Trophoblast cell (in vitro differentiated cells and primary cell): ENCODE data around the gene POLR3H.

ENCODE experiments used
- DNase-seq, 2 donors: peaks; one replicate each; pipeline ENCODE4 v3.0.0-alpha.2; 2016
- H2AFZ ChIP-seq: 2 replicates; pipeline ENCODE4 v1.6.1; 2013; ENCODE audit warnings: low read length, moderate library complexity, mild to moderate bottlenecking; ENCODE audit not compliant: insufficient read depth, poor library complexity
- H2AK5ac ChIP-seq: 2 replicates; pipeline ENCODE4 v1.6.1; 2013; ENCODE audit warnings: mild to moderate bottlenecking, low read length
- H2BK120ac ChIP-seq: 2 replicates; pipeline ENCODE4 v1.6.1; 2013; ENCODE audit warnings: low read length, mild to moderate bottlenecking, moderate library complexity; ENCODE audit not compliant: insufficient read depth, poor library complexity
- H2BK12ac ChIP-seq: 2 replicates; pipeline ENCODE4 v1.6.1; 2013; ENCODE audit warnings: mild to moderate bottlenecking, low read length, moderate library complexity
- H2BK5ac ChIP-seq: 2 replicates; pipeline ENCODE4 v1.6.1; 2013; ENCODE audit warnings: low read length, low read depth, moderate library complexity, mild to moderate bottlenecking; ENCODE audit not compliant: poor library complexity
- H3K14ac ChIP-seq: 2 replicates; pipeline ENCODE4 v1.6.1; 2013; ENCODE audit warnings: mild to moderate bottlenecking, low read length
- H3K18ac ChIP-seq: 2 replicates; pipeline ENCODE4 v1.6.1; 2013; ENCODE audit warnings: mild to moderate bottlenecking, low read length
- H3K23ac ChIP-seq: 2 replicates; pipeline ENCODE4 v1.6.1; 2013; ENCODE audit warnings: low read length
- H3K27ac ChIP-seq: 2 replicates; pipeline ENCODE4 v1.5.1; 2013; ENCODE audit warnings: low read depth, mild to moderate bottlenecking, inconsistent platforms, low read length, moderate library complexity
- H3K27me3 ChIP-seq: 2 replicates; pipeline ENCODE4 v1.6.1; 2013; ENCODE audit warnings: inconsistent platforms, mild to moderate bottlenecking, low read length, moderate library complexity; ENCODE audit not compliant: insufficient read depth
- H3K36me3 ChIP-seq, 2 experiments: 1 replicate in 1 of 2; 2 replicates in 1 of 2; pipeline ENCODE4 v1.6.1; 2013; ENCODE audit warnings: low read length in 2 of 2, mild to moderate bottlenecking in 2 of 2, moderate library complexity in 1 of 2; ENCODE audit not compliant: insufficient read depth in 2 of 2, control insufficient read depth in 1 of 2
- H3K4ac ChIP-seq: 2 replicates; pipeline ENCODE4 v1.6.1; 2013; ENCODE audit warnings: low read depth, mild to moderate bottlenecking, low read length, moderate library complexity
- H3K4me1 ChIP-seq, 2 experiments: 1 replicate in 1 of 2; 2 replicates in 1 of 2; pipeline ENCODE4 v1.6.1; 2013; ENCODE audit warnings: low read length in 2 of 2, mild to moderate bottlenecking in 2 of 2, moderate library complexity in 1 of 2; ENCODE audit not compliant: insufficient read depth in 2 of 2, control insufficient read depth in 1 of 2
- H3K4me2 ChIP-seq: 2 replicates; pipeline ENCODE4 v1.6.1; 2013; ENCODE audit warnings: inconsistent platforms, mild to moderate bottlenecking, low read length, moderate library complexity
- H3K4me3 ChIP-seq: 2 replicates; pipeline ENCODE4 v1.5.1; 2013; ENCODE audit warnings: mild to moderate bottlenecking, low read depth, low read length, inconsistent platforms
- H3K79me1 ChIP-seq: one replicate; pipeline ENCODE4 v1.6.1; 2013; ENCODE audit warnings: low read length
- H3K79me2 ChIP-seq: 2 replicates; pipeline ENCODE4 v1.6.1; 2013; ENCODE audit warnings: low read length, mild to moderate bottlenecking; ENCODE audit not compliant: control insufficient read depth, insufficient read depth, poor library complexity
- H3K9ac ChIP-seq: 2 replicates; pipeline ENCODE4 v1.6.1; 2013; ENCODE audit warnings: mild to moderate bottlenecking, low read length
- H3K9me3 ChIP-seq: 2 replicates; pipeline ENCODE4 v1.6.1; 2013; ENCODE audit warnings: low read depth, mild to moderate bottlenecking, control low read depth, inconsistent platforms, low read length; ENCODE audit not compliant: insufficient read depth
- H4K12ac ChIP-seq: 2 replicates; pipeline ENCODE4 v1.6.1; 2013; ENCODE audit warnings: low read depth, mild to moderate bottlenecking, low read length, moderate library complexity
- H4K8ac ChIP-seq: 2 replicates; pipeline ENCODE4 v1.6.1; 2013; ENCODE audit warnings: low read depth, mild to moderate bottlenecking, low read length, moderate library complexity
- H4K91ac ChIP-seq: one replicate; pipeline ENCODE4 v1.6.1; 2013; ENCODE audit warnings: low read depth, mild to moderate bottlenecking, low read length, moderate library complexity
- whole genome bisulfite sequencing: extraction: QIAGEN DNeasy Blood & Tissue Kit; methylation state at CpG from one replicate; pipeline ENCODE4 v1.1.7; 2013; ENCODE audit warnings: missing lambda C conversion rate; ENCODE audit not compliant: insufficient read length, insufficient coverage; ENCODE audit errors: extremely low coverage; 5-methylcytosine and 5-hydroxymethylcytosine counted together

Gene POLR3H

GRCh38 chr22:41513391-41513790 lies 30.9 kb downstream of the POLR3H start:
- H3K9ac ChIP-seq: no peak overlapping the region
- H3K14ac ChIP-seq: no peak overlapping the region
- no peaks in the 10 kb centered on the region for H3K27me3 ChIP-seq
- no peak overlapping the region for H3K23ac ChIP-seq
- no peaks in the 10 kb centered on the region for H3K79me2 ChIP-seq
- no CpG with 5 or more reads among the region's 5 CpGs for WGBS
- DNase-seq: no peak
- H3K27ac ChIP-seq: no peak overlapping the region
- H3K4me3 ChIP-seq: no peak overlapping the region
- H3K4me1 ChIP-seq: peaks cover 12% of the 10 kb centered on the region in 2 experiments
- H3K9me3 ChIP-seq: no peaks in the 10 kb centered on the region
- no peak overlapping the region for H4K91ac ChIP-seq
- no peak overlapping the region for H3K4me2 ChIP-seq
- peak overlapping the region; percentile 25 for H3K18ac ChIP-seq
- no peak overlapping the region for H2AK5ac ChIP-seq
- peak overlapping the region; percentile 12 for H3K4ac ChIP-seq
- no peak overlapping the region for H2BK12ac ChIP-seq
- no peak overlapping the region for H4K8ac ChIP-seq
- peaks cover 4% of the 10 kb centered on the region for H3K79me1 ChIP-seq
- H2BK5ac ChIP-seq: no peak overlapping the region
- no peak overlapping the region for H4K12ac ChIP-seq
- peaks cover 58 to 62% of the 10 kb centered on the region in 2 experiments for H3K36me3 ChIP-seq
- no peak overlapping the region for H2BK120ac ChIP-seq
- H2AFZ ChIP-seq: no peak overlapping the region

GRCh38 chr22:41512421-41513194 lies 31.7 kb downstream of the POLR3H start:
- no peaks in the 10 kb centered on the region for H3K9me3 ChIP-seq
- H4K8ac ChIP-seq: peak overlapping the region; percentile 15
- peaks cover 59 to 63% of the 10 kb centered on the region in 2 experiments for H3K36me3 ChIP-seq
- no peak overlapping the region for H3K4me3 ChIP-seq
- peaks cover 12% of the 10 kb centered on the region in 2 experiments for H3K4me1 ChIP-seq
- no peak overlapping the region for H3K9ac ChIP-seq
- no peaks in the 10 kb centered on the region for H3K27me3 ChIP-seq
- peak overlapping the region; percentile 34 for H3K14ac ChIP-seq
- no peak overlapping the region for H2AFZ ChIP-seq
- peak overlapping the region; percentile 5 for H3K4me2 ChIP-seq
- peaks cover 4% of the 10 kb centered on the region for H3K79me1 ChIP-seq
- peak overlapping the region; percentile 25 for H4K12ac ChIP-seq
- H4K91ac ChIP-seq: peak overlapping the region; percentile 58
- H2BK120ac ChIP-seq: no peak overlapping the region
- WGBS: no CpG with 5 or more reads among the region's 17 CpGs
- H3K4ac ChIP-seq: no peak overlapping the region
- peak overlapping the region; percentile 8 for H3K18ac ChIP-seq
- H2BK12ac ChIP-seq: peak overlapping the region; percentile 26
- no peak overlapping the region for H3K27ac ChIP-seq
- H3K79me2 ChIP-seq: no peaks in the 10 kb centered on the region
- no peak overlapping the region for H3K23ac ChIP-seq
- peak overlapping the region; percentile 71 for H2AK5ac ChIP-seq
- no peak for DNase-seq
- peak overlapping the region; percentile 15 for H2BK5ac ChIP-seq

GRCh38 chr22:41511521-41511968 lies 32.7 kb downstream of the POLR3H start:
- peaks cover 12% of the 10 kb centered on the region in 2 experiments for H3K4me1 ChIP-seq
- no peak for DNase-seq
- no CpG with 5 or more reads among the region's 2 CpGs for WGBS

GRCh38 chr22:41508770-41509170 lies 35.5 kb downstream of the POLR3H start:
- Histone ChIP-seq H3K4me3 (no peak overlapping the region), H2AFZ (no peak overlapping the region), H3K27me3 (no peaks in the 10 kb centered on the region), H3K27ac (no peak overlapping the region), H2BK12ac (no peak overlapping the region), H4K8ac (no peak overlapping the region), H2BK5ac (no peak overlapping the region), H2BK120ac (no peak overlapping the region), H3K4ac (no peak overlapping the region), H3K23ac (no peak overlapping the region), H3K18ac (no peak overlapping the region), H3K36me3 (peaks cover 31 to 43% of the 10 kb centered on the region in 2 experiments), H3K79me2 (no peaks in the 10 kb centered on the region), H3K14ac (no peak overlapping the region), H3K9ac (no peak overlapping the region), H4K12ac (no peak overlapping the region), H4K91ac (no peak overlapping the region), H3K4me2 (no peak overlapping the region), H3K4me1 (peaks cover 12% of the 10 kb centered on the region in 2 experiments), H3K9me3 (no peaks in the 10 kb centered on the region), H2AK5ac (no peak overlapping the region), H3K79me1 (peaks cover 4% of the 10 kb centered on the region)
- DNase-seq: no peak
- WGBS: no CpG with 5 or more reads among the region's 12 CpGs

More at GRCh38 chr22:41511521-41511968, 32.7 kb downstream of the POLR3H start:
- Histone ChIP-seq H2BK12ac (no peak overlapping the region), H3K18ac (no peak overlapping the region), H3K36me3 (peaks cover 54 to 62% of the 10 kb centered on the region in 2 experiments), H3K14ac (no peak overlapping the region), H3K9ac (no peak overlapping the region), H4K8ac (no peak overlapping the region), H3K4me3 (no peak overlapping the region), H4K91ac (no peak overlapping the region), H3K79me1 (peaks cover 4% of the 10 kb centered on the region), H2BK5ac (no peak overlapping the region), H4K12ac (no peak overlapping the region), H3K27me3 (no peaks in the 10 kb centered on the region), H2BK120ac (no peak overlapping the region), H3K27ac (no peak overlapping the region), H3K79me2 (no peaks in the 10 kb centered on the region), H3K4ac (no peak overlapping the region), H3K9me3 (no peaks in the 10 kb centered on the region), H3K23ac (no peak overlapping the region), H2AFZ (no peak overlapping the region), H2AK5ac (no peak overlapping the region), H3K4me2 (no peak overlapping the region)
